GM06990 (cell line): ENCODE measurements around the gene DLG4.

ENCODE experiments used
- DNase-seq: peaks from one replicate; pipeline ENCODE4 v3.0.0-alpha.2; 2011; ENCODE audit not compliant: insufficient read length; ENCODE audit errors: extremely low read depth
- H3K27me3 ChIP-seq: replicated peaks from 2 replicates; pipeline ENCODE4 v1.6.0; 2011; ENCODE audit warnings: low read length; ENCODE audit not compliant: control insufficient read depth, insufficient read depth
- H3K36me3 ChIP-seq: 2 replicates; pipeline ENCODE4 v1.5.1; 2011; ENCODE audit warnings: low read length; ENCODE audit not compliant: control insufficient read depth, insufficient read depth
- H3K4me3 ChIP-seq: replicated peaks from 2 replicates; pipeline ENCODE4 v1.5.1; 2011; ENCODE audit warnings: low read depth, mild to moderate bottlenecking, control low read depth, low read length
- TF ChIP-seq, protein P1 (sequence below): IDR thresholded peaks from 2 replicates; pipeline ENCODE4 v1.5.1; 2011; ENCODE audit warnings: low read length, control low read depth, mild to moderate bottlenecking, inconsistent platforms; ENCODE audit not compliant: insufficient read depth, poor library complexity, severe bottlenecking

The DLG4 gene

GRCh38 chr17:7228920-7229319, 9.3 kb upstream of the DLG4 start:
- Histone ChIP-seq H3K4me3 (no peak overlapping the region), H3K36me3 (peaks cover 37% of the 10 kb centered on the region), H3K27me3 (no peaks in the 10 kb centered on the region)
- no peak for DNase-seq
- TF ChIP-seq, protein P1, sequence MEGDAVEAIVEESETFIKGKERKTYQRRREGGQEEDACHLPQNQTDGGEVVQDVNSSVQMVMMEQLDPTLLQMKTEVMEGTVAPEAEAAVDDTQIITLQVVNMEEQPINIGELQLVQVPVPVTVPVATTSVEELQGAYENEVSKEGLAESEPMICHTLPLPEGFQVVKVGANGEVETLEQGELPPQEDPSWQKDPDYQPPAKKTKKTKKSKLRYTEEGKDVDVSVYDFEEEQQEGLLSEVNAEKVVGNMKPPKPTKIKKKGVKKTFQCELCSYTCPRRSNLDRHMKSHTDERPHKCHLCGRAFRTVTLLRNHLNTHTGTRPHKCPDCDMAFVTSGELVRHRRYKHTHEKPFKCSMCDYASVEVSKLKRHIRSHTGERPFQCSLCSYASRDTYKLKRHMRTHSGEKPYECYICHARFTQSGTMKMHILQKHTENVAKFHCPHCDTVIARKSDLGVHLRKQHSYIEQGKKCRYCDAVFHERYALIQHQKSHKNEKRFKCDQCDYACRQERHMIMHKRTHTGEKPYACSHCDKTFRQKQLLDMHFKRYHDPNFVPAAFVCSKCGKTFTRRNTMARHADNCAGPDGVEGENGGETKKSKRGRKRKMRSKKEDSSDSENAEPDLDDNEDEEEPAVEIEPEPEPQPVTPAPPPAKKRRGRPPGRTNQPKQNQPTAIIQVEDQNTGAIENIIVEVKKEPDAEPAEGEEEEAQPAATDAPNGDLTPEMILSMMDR, result no peak

DNA sequence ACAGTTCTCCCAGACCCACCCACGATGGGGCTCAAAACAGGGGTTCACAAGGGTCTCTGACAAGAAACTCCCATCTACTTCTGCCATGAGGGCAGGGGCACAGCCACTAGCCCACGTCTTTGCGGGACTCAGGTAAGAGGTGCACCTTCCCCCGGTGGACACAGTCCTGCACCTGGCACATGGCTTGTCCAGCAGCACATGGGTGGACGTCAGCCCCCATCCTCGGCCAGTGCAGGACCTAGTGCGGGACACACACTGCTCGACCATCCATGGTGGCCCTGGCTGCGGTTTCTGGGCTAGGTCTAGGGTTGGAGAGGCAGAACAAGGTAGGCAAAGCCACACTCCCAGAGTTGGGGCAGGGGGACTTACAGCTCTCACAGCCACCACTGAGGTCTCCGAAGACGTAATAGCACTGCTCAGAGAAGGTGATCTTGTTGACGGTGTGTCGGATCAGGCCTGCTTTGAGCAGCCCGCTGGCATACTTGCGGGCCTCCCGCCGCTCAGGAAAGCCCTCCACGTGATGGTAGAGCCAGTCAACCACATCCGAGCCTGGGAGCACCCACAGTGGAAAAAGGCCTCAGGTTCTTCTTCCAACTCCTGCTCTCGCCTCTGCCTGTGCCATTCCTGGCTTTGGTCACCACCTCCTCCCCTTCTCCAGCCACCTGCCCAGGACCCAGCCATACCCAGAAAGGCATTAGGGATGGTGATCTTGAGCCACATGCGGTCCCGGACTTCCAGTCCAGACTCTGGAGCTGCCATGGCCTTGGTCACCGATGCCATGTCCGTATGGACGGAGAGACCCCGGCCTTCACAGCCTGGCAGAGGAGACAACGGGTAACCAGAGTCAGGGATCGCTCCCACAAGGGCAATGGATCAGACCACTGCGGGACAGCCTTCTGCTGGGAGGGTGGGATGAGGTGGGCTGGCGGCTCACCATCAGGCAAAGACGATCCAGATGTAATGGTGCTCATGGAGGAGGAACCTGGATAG, 7.4 kb upstream of the DLG4 start:
- no peaks in the 10 kb centered on the region for H3K27me3 ChIP-seq
- H3K36me3 ChIP-seq, result peaks cover 48% of the 10 kb centered on the region
- no peak for DNase-seq
- TF ChIP-seq, protein P1, result no peak
- H3K4me3 ChIP-seq, result no peak overlapping the region

DNA sequence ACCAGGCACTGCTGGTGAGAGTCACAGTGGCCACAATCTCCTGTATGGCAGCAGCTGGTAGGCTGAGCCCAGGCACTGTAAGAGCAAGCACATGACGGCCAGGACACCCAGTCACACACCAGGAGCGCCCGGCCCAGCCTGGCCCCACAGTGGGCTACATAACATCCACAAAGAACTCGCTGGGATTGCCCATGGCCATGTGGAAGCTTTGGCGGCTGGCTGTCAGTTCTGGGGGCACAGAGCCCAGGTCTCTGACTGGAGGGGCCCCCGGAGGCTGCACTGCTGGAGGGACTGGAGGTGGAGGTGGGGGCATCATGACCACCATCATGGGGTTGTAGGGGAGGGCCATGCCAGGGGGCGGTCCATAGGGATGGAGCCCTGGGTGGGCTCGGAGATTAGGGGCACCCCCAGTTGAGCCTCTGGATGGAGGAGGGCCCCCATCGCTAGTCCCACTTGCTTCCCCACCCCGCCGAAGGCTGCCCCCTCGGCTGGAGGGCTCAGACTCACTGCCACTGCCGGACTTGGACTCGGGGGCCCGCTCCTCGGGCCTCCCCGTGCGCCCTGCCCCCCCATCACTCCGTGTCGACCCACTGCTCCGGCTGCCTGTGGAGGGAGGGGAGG, 6.2 kb upstream of the DLG4 start:
- H3K36me3 ChIP-seq, result peaks cover 48% of the 10 kb centered on the region
- no peak overlapping the region for H3K4me3 ChIP-seq
- DNase-seq, result no peak
- TF ChIP-seq, protein P1, result no peak
- no peaks in the 10 kb centered on the region for H3K27me3 ChIP-seq

DNA sequence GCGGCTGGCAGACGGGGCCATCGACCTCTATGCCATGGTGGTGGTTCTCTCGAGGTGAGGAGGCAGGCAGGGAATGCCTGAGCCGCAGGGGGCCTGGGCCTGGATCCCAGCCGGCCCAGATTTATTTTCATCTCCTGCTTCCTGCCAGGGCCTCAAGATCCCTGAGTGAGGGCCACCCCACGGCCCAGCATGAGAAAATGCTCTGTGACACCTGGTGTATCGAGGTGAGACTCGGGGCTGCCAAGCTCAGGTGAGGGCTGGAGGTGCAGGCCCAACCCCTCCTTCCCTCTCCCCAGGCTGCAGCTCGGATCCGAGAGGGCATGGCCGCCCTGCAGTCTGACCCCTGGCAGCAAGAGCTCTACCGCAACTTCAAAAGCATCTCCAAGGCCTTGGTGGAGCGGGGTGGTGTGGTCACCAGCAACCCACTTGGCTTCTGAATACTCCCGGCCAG, 5.0 kb upstream of the DLG4 start:
- no peak overlapping the region for H3K4me3 ChIP-seq
- peaks cover 39% of the 10 kb centered on the region for H3K36me3 ChIP-seq
- TF ChIP-seq, protein P1, result no peak
- no peak for DNase-seq
- H3K27me3 ChIP-seq, result no peaks in the 10 kb centered on the region

- no peak for DNase-seq
- no peak overlapping the region for H3K4me3 ChIP-seq
- TF ChIP-seq, protein P1, result no peak
- peaks cover 36% of the 10 kb centered on the region for H3K36me3 ChIP-seq
- no peaks in the 10 kb centered on the region for H3K27me3 ChIP-seq
These were observed 4.5 kb upstream of the DLG4 start for GRCh38 chr17:7224110-7224509.
